GM12872 (cell line): ENCODE measurements around the gene PIEZO1.

ENCODE experiments used
- TF ChIP-seq, protein P1 (sequence below): IDR thresholded peaks from 3 replicates; pipeline ENCODE4 v1.5.1; 2011; ENCODE audit warnings: low read depth, mild to moderate bottlenecking, low read length, moderate library complexity; ENCODE audit not compliant: insufficient read depth

Gene PIEZO1

DNA sequence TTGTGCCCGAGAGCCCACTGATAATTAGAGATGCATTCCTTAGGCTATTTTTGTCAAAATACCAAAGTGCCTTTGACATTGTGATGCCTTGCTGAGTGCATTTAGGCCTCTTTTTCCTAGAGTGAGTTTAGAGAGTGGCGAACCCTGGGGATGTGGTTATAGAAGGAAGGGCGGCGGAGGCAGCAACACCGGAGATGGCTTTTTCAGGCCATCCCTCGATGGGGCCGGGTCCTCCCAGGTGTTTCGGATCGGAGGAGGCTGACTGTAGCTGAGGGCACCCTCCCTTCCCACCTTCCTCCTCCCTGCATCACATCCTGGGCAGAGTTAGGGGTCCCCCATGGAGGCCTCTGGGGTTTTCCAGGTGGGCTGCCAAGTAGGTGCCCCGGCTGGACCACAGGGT is 92.2 kb downstream of the PIEZO1 start:
- TF ChIP-seq, protein P1, sequence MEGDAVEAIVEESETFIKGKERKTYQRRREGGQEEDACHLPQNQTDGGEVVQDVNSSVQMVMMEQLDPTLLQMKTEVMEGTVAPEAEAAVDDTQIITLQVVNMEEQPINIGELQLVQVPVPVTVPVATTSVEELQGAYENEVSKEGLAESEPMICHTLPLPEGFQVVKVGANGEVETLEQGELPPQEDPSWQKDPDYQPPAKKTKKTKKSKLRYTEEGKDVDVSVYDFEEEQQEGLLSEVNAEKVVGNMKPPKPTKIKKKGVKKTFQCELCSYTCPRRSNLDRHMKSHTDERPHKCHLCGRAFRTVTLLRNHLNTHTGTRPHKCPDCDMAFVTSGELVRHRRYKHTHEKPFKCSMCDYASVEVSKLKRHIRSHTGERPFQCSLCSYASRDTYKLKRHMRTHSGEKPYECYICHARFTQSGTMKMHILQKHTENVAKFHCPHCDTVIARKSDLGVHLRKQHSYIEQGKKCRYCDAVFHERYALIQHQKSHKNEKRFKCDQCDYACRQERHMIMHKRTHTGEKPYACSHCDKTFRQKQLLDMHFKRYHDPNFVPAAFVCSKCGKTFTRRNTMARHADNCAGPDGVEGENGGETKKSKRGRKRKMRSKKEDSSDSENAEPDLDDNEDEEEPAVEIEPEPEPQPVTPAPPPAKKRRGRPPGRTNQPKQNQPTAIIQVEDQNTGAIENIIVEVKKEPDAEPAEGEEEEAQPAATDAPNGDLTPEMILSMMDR = no peak

DNA sequence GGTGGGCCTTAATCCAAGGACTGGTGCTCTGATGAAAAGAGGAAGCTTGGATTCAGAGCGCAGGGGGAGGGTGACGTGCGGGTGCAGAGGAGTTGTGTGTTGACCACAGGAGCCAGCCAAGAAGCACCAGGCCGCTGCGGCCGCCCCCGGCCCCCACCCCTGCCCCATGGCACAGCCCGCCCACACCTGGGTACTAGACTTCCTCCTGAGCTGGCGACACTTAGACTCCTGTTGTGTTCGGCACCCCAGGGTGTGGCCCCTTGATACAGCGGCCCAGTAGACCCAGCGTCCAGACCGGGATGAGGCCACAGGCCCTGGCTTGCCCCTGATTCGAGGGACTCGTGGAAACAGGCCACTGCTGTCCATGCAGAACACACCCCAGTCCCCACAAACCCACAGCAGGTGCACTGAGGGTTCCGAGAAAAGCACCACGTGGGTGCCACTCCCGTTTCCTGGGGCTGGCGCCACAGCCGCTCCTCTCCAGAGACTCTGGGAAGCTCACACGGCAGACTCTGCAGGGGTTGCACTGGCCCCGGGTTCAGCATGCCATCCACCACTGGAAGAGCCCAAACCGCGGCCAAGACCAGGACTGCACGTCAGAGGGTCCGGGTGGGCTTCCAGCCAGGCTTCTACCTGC is 93.0 kb downstream of the PIEZO1 start:
- TF ChIP-seq, protein P1 = no peak

DNA sequence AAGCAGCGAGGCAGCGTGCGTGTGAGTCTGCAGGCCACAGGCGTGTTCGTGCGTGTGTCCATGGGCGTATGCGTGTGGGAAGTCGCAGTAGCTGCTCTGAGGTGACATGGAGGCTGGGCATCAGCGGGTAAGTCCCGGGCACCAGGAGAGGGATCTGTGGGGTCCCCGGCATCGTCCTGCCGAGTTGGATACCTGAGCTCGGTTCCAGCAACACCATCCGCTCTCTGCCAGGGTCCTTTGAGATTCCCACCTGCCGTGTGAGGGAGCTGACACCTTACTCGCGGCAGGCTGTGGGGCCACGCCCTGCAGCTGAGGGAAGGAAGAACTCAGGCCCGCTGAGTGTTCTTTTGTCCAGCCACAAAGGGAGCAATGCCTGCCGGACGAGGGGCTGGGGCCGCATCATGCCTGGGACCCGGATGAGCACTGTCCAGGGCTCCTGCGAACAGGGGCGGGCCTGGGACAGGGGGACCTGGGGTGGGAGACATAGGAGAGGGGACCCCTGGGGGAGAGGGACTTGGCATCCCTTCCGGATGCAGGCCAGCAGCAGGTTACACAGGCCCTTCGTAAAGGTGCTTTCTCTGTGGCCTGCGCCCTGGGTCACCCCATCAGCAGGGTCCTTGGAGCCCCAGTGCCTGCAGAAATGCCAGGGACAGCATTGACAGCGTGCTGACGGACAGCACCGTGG is 93.7 kb downstream of the PIEZO1 start:
- TF ChIP-seq, protein P1 = no peak

DNA sequence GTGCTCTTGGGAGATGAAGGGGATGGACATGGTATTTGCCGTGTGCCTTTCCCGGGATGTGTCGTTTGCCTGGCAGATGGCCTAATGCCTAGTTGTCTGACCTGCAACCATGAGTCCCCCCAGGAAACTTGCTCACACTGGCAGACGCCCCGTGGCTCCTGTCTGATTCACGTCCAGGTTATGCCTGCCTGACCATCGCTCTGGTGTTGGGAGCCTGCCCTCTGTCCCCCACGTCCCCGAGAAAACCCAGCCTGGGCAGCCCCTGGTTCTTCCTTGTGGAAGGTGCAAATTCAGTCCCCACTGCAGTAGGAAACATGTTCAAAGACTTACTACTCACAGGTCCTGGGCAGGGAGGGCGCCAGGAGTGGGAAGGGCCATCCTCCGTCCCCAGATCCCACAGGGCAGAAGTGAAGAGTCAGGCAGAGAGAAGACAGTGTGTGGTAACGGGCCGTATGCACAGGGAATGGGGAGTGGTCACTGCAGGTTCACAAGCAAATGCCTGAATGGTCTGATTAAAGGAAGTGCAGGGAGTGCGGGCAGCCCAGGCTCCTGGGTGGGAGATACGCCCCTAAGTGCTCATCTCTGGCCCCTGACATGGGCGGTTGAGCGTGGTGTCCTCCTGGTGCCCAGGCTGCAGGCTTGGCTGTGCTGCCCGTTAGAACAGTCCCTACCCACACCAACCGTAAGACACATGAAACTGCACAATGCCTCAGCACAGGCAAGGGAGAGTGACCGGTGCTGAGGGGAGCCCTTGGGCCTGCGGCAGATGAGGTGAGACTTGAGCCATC is 94.5 kb downstream of the PIEZO1 start:
- TF ChIP-seq, protein P1 = no peak

DNA sequence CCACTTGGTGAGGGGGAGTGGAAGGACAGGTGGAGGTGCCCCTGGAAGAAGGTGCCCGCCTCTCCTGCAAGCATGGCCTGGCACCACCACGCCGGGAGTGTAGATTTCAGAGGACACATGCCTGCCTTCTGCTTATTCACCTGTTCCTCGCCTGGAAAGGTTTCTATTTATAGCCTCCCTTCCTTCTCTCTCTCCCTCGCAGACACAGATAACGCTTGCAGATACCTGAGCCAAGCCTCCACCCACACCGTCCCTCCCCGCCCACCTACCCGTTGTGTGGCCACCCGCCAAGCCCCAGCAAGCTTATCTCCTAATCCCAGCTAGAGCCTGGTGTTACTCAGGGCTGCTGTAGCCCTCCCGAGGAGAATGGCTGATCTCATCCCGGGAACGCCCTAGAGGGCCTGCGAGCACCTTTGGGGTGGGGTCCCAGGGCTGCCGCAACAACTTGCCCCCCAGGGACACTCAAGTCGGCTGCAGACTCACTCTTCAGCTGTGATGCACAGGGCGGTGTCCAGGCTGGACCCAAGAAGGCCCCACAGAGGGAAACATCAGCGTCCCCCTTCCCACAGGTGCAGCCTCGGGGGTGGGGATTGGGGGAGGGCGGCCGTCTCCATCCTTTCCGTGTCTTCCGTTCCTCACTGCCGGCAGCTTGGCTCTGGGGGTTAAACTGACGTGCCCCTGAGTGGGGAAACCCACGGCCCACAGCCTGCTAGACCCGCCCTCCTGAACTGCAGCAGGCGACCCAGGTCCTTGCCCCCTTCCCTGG is 96.8 kb downstream of the PIEZO1 start:
- TF ChIP-seq, protein P1 = no peak

DNA sequence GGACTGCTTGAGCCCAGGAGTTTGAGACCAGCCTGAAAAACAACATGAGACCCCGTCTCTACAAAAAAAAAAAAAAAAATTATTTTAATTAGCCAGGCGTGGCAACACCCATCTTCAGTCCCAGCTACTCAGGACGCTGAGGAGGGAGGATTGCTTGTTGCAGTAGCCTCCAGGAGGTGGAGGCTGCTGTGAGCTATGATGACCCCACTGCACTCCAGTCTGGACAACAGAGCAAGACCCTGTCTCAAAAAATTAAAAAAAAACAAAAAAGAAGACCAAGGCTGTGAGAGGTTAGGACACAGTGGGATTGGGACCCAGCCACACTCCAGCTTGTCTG is 97.4 kb downstream of the PIEZO1 start:
- TF ChIP-seq, protein P1 = no peak

DNA sequence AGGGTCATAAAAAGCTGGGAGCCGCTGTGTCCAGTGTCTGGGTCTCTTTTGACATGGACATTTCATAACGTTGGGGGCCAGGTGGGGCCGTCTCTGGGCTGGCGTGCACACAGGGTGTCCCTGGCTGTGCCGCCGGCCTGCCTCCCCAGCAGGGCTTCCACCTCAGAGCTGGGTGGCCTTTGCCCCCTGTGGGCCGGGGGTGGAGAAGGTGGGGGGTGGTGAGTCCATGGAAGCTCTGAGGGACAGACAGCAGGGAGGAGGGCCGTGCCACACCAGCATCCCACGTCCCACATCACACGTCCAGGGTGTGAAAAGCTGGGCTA is 97.8 kb downstream of the PIEZO1 start:
- TF ChIP-seq, protein P1 = no peak
